ENCODE measurements around the gene PTGFRN.
"Not testable (repeated sequence)": the region's sequence is repeated elsewhere in the genome, so short reads cannot be mapped to it uniquely, and the experiment has no call there.

Gene PTGFRN

GRCh38 chr1:116971965-116972673 is 62.4 kb downstream of the PTGFRN start:
- no peak for DNase-seq (ENCODE audit: low spot score)

- DNase-seq (ENCODE audit: low spot score), result no peak
Observed at GRCh38 chr1:116972674-116973030, 62.9 kb downstream of the PTGFRN start.

- DNase-seq (ENCODE audit: low spot score), result not testable (repeated sequence)
Observed at GRCh38 chr1:116980309-116980708, 70.6 kb downstream of the PTGFRN start.

DNA sequence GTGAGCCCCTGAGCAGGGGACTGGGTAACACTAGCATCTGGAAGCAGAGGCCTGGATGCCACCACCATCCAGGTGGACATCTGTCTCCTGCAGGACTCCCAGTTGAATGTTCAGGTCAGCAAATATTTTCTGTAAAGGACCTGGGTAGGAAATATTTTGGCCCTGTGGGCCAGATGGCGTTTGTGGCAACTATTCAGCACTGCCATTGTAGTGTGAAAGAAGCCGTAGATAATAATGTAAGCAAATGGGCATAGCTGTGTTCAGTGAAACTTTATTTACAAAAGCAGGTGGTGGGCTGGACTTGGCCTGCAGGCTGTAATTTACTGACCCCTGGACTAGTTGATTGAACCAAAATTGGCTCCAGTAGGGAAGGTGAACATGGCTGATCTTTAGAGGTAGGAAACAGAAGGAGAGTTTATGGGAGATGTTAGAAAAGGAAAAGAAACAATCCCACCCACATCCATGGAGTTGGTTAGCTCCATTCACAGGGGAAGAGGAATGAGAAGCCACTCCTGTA is 71.9 kb downstream of the PTGFRN start:
- no peak for DNase-seq (ENCODE audit: low spot score)

GRCh38 chr1:116982319-116983004 is 72.7 kb downstream of the PTGFRN start:
- no peak for DNase-seq (ENCODE audit: low spot score)

- no peak for DNase-seq (ENCODE audit: low spot score)
Observed at GRCh38 chr1:116983112-116983511, 73.4 kb downstream of the PTGFRN start.

DNA sequence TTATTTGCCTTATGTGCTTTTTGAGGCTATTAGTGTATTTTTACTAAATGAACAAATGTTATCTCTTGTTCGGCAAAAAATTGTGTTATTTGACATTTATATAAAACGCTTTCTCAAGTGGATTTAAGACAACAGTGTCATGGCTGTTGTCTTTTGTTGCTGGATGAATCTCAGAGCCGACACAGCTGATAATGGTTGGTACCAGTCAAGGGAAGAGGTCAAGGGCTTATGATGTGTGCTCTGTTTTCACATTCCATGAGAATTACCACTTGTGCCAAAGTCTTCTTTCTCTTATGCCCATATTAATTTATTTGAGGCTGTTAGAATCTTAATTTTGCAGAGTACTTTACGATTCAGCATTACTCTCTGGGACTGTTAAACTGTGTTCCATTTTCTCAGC is 74.0 kb downstream of the PTGFRN start:
- no peak for DNase-seq (ENCODE audit: low spot score)

DNA sequence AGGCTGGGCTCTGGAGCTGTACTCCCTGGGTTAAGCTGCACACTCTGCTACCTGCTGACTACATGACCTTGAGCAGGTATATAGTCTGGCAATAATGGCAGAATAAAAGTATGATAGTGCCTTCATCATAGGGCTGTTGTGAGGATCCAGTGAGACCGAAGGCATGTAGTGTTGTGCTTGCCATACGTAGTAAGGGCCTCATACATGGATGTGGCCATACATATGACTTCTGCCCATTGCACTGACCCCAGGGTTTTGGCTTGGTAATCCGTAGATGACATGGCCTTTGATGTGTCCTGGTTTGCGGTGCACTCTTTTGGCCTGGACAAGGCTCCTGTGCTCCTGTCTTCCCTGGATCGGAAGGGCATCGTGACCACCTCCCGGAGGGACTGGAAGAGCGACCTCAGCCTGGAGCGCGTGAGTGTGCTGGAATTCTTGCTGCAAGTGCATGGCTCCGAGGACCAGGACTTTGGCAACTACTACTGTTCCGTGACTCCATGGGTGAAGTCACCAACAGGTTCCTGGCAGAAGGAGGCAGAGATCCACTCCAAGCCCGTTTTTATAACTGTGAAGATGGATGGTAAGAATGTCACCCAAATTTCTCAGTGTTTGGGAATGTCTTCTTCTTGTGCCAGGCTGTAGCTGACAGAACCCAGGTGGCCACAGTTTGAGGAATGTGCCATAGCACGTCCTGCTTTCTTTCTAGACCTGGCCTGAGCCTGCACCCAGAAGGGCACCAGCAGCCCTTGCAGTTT is 74.9 kb downstream of the PTGFRN start:
- no peak for DNase-seq (ENCODE audit: low spot score)

- no peak for DNase-seq (ENCODE audit: low spot score)
Observed at GRCh38 chr1:116986421-116987255, 76.9 kb downstream of the PTGFRN start.

GRCh38 chr1:116987256-116987555 is 77.5 kb downstream of the PTGFRN start:
- DNase-seq (ENCODE audit: low spot score), result no peak

DNA sequence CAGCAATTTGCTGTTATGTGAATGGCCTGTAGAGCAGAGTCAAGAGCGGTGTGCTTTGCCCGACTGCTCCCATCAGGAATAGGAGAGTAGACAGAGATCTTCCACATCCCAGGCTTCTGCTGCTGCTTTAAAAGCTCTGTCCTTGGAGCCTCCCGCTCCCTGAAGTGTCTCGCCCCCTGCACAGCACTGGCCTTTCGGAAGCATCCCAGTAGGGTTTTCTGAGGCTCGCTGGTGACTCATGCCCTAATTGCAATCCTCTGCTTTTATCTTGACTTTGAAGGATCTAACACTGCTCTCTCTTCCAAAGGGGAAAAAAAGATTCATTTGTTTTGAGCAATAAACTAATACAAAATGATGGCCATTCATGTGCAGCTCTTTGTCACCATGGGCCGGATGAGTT is 78.5 kb downstream of the PTGFRN start:
- no peak for DNase-seq (ENCODE audit: low spot score)

- no peak for DNase-seq (ENCODE audit: low spot score)
Observed at GRCh38 chr1:116988908-116989307, 79.2 kb downstream of the PTGFRN start.

DNA sequence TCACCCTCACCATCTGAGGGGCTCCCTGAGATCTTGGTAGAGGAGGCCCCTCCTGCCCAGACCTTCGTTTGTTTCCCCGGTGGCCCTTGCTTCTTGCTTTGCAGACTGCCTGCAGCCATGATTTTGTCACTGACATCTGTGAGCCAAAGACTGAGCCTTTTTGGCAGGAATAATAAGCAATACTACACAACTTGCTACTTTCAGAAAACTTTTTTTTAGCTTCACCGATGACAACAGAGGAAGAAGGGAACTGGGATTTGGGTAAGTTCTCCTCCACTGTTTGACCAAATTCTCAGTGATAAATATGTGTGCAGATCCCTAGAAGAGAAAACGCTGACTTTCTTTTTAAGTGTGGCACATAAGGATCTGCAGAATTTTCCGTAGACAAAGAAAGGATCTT is 80.1 kb downstream of the PTGFRN start:
- DNase-seq (ENCODE audit: low spot score), result no peak

DNA sequence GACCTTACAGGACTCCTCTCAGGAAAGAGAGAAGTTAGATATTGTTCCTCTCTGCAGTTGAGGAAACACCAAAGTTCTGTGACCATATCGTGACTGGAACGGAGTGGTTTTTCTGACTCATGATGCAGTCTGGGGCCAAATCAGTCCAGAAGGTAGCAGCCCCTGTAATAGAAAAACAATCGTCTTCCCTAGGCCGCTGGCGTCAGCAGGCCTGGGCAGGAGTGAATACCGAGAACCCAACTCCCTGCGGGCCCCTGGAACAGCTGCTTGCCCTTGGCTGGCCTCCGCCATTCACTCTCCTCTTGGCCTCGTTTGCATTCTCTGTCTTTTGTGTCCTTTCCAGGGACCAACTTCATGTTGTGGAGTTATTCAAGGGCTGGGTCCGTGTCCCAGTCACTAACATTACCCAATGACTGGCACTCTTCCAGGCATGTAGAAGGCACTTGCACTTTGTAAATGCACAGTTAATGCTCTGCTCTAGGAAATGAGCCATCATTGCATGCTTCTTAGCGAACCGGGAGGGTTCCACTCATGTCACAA is 81.0 kb downstream of the PTGFRN start:
- DNase-seq (ENCODE audit: low spot score), result no peak

DNA sequence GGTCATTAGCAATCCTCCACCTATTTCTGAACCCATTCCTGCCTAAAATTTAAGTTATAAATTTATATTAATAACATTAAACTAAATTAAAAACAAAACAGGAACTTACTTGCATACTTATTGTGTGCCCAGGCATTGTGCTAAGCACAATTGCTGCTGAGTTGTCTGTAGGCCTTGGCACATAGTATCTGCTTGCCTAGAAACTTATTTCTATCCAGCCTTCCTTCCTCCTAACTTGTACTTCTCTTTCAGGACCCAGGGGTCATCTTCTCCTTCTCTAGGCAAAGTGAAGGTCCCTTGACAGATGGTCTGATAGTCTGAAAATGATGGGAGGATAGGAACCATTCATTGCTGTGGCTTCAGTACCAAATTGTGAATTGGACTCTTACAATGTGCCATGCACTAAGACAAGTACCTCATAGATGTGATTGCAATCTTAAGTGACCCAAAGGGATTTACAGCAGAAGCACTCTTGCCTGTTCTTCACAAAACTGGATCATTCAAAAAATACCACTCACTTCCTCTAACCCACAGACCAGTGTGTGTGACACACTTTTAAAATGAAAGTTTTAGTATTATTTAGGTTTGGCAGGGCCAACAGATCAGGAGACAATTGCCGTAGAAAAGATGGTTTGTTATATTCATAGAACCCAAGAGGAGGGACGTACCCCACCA is 81.6 kb downstream of the PTGFRN start:
- no peak for DNase-seq (ENCODE audit: low spot score)

DNA sequence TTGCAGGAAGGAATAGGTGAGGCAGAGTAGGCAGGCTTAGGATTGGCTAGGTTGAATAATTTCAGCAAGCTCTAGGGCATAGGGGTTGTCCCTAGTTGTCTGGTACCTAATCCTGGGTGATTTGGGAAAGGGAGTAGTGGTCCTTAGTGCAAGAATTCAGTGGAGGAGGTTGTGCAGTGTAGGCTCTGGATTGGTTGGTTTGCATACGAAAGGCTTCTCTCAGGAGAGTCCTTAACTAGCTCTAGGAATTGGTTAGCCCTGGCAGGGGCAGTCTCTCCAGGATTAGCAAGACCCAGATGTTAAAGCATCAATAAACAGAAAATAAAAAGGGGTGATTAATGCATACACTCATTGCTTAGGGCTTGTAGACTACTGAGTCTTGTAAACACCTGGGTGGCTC is 82.2 kb downstream of the PTGFRN start:
- DNase-seq (ENCODE audit: low spot score), result no peak

DNA sequence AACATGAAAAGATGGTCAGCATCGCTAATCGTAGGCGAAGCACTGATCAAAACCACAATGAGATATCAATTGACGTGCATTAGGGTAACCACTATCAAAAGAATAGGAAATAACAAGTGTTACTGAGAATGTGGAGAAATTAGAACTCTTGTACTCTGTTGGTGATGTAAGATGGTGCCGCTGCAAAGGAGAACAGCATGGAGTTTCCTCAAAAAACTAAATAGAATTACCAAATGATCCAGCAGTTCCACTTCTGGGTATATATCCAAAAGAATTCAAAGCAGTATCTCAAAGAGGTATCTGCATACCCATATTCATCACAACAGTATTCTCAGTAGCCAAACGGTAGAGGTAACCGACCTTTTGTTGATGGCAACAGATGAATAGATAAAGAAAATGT is 83.6 kb downstream of the PTGFRN start:
- DNase-seq (ENCODE audit: low spot score), result no peak

GRCh38 chr1:116994411-116994810 is 84.7 kb downstream of the PTGFRN start:
- DNase-seq (ENCODE audit: low spot score), result no peak

GRCh38 chr1:116997066-116997465 is 87.3 kb downstream of the PTGFRN start:
- no peak for DNase-seq (ENCODE audit: low spot score)

- DNase-seq (ENCODE audit: low spot score), result no peak
Observed at GRCh38 chr1:116997636-116998035, 87.9 kb downstream of the PTGFRN start.

GRCh38 chr1:116999596-116999995 is 89.9 kb downstream of the PTGFRN start:
- DNase-seq (ENCODE audit: low spot score), result no peak

Data from RKO (cell line).